Right forelimb (tissue), 1 donor: ENCODE data around the gene PKP4.

Experiments used
- DNase-seq: peaks from one replicate; pipeline ENCODE4 v3.0.0-alpha.2; 2018

Gene PKP4

DNA sequence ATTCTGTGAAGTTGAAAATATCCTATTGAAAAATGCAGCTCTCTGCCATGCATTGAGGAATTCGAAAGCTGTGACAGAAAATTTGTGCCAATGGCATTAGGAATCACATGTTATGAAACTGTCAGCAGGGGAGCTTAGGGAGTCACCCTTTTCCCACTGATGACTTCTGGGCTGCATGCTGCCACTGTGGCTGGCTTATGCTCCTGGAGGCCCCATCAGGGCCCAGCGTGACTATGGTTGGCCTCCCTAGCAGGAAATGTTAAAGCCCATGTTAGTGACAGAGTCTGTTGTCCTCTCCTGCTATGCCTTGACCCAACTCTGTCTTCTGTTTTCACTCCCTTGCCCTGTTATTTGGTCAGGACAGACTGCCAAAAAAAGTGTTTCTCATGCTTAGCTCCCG, 198.9 kb downstream of the PKP4 start:
- no peak for DNase-seq

GRCh38 chr2:158656492-158657229, 199.9 kb downstream of the PKP4 start:
- no peak for DNase-seq

- no peak for DNase-seq
These were observed 201.6 kb downstream of the PKP4 start for GRCh38 chr2:158658396-158658795.

DNA sequence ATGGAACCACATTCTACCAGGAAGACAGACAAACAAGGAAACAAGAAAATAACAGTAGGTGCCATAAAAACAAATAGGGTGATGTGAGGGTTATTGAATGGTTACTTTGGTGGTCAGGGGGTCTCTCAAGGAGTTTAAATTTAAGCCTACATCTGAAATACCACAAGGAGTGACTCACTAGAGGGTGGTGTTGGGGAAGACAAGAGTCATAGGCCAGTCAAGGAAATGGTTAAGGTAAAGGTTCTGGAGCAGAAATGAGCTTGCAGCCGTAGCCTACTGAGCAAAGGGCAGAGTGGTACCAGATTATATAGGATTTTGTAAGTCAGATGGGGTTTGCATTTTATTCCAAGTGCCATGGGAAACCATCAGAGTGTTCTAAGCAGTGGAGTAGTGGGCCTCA, 202.7 kb downstream of the PKP4 start:
- DNase-seq: no peak

DNA sequence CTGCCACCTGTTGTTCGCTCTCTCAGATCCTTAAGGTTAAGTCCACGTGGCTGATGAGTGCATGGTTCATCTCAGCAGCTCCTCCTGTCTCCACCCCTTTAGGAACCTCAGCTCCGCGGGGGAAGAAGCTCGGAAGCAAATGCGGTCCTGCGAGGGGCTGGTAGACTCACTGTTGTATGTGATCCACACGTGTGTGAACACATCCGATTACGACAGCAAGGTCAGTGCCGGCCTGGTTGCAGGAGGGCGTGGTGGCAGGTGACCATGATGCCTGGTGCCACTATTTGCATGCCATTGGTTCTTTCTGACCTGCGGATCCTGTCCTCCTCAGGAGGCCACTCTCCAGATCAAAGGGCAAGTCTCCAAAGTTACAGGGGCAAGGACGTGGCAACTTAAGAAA, 204.5 kb downstream of the PKP4 start:
- no peak for DNase-seq

DNA sequence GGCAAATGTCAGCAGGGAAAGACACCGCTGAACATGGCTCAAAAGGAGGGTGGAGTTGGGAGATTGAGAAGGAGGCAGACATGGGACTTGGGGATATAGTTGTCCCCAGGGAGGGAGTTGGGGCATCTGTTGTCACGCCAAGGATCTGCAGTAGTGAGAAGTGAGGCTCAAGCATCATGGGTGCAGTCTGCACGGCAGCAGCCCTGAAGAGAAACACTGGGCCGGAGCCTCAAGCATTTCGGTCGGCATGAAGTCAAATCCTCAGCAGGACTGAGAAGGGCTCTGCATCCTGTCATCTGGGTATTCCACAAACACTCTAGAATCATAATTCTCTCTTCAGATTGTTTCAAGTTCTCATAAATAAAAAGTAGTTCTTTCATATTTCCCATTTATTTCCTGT, 205.7 kb downstream of the PKP4 start:
- no peak for DNase-seq

DNA sequence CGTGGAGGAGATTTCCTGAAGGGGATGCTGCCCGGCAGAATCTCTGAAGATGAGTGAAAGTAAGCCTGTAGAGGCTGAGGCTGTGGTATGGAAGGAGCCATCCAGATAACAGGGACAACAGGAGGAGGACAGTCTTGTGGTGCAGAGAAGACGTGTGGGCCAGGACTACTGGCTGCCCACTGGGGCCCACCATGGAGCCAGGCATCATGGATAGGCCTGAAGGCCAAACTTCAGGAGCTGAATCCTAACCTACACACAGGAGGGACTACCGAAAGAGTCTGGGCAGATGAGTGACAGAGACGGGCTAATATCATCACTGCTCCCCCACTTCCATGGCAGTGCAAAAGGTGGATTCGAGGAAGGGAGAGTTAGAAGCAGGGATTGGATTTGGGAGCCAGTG, 207.0 kb downstream of the PKP4 start:
- DNase-seq: no peak

- no peak for DNase-seq
These were observed 208.2 kb downstream of the PKP4 start for GRCh38 chr2:158664987-158665386.

DNA sequence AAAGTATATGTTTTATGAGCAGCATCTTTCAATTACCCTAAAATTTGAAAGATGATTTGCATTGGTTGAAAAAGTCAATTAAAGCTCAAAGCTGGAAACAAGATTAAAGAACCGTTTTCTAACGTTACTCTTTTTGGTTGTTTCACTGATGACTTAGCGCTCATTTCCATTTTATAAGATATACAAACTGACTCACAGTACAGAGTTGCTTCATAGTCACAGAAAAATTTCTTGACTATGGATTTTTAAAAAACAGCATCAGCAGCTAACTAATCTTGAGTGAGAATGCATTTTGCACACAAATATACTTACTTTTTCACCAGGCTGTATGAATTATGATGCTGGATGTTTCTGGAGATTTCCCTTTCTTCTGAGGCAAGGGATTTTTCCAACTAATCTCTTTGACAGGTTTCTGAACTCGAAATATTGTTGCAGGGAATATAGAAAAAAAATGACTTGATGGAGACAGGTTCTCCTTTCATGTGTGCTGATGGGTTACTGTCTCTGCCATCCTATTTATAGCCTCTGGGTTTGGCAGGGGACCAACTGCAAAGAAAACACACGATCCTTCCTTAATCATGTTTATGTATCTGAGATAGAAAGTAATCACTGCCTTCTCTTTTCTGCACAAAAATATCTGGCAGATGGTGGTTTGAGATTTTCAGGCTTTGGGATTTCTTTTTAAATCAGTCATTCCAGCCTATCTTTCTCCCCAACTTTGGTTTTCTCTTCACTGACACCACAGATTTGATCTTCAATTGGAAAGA, 209.0 kb downstream of the PKP4 start:
- no peak for DNase-seq

- no peak for DNase-seq
These were observed 210.2 kb downstream of the PKP4 start for GRCh38 chr2:158666969-158667368.

GRCh38 chr2:158667586-158667985, 210.8 kb downstream of the PKP4 start:
- DNase-seq: no peak

GRCh38 chr2:158668001-158668765, 211.4 kb downstream of the PKP4 start:
- no peak for DNase-seq

DNA sequence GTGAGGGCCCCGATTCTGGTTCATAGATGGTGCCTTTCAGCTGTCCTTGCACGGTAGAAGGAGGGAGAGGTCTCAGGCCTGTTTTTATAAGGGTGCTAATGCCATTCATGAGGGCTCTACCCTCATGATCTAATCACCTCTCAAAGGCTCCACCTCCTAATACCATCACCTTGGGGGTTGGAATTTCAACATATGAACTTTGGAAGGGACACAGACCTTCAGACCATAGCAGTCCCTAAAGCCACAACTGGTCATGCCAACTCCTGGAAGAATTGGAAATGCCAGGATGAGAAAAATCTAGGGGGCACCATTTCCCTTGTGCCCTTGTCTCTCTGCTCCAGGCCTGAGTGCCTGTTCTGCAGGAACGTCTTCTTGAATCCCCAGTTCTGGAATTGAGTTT, 213.5 kb downstream of the PKP4 start:
- DNase-seq: no peak

DNA sequence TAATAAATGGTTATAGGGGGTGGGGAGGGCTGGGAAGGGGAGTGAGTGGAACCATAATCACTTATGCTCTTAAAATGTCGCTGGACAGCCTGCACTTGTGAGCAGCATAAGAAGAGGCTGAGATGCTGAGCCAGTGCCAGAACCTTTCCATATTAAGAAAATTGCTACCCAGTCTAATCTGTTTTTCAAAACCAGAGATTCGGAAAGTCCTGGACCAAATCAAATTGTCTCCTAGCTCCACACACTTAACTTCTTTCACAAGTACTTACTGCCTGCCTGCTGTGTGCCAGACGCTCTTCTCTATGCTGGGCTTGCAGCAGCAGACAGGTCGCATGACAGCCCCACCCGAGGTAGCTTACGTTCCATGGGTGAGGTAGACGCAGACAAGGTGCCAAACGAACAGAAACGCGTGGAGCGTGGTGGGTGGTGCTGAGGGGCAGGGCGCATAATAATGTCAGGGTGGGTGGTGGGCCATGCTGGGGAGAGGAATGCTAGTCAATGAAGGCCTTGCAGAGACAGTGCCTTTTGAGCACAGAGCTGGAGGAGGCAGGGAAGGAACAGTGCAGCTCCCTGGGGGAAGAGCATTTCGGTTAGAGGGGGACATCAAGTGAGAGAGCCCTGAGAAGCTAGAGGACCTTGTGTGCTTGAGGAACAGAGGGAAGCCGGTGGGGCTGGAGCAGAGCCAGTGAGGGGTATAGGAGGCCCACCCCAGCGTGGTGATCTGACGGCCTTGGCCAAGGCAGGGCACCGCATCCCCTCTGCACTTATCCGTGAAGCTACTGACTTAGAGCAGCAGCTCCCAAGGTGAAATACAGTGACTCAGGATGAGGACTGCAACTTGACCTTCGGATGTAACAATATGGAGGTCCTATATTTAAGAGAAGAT, 214.9 kb downstream of the PKP4 start:
- no peak for DNase-seq

DNA sequence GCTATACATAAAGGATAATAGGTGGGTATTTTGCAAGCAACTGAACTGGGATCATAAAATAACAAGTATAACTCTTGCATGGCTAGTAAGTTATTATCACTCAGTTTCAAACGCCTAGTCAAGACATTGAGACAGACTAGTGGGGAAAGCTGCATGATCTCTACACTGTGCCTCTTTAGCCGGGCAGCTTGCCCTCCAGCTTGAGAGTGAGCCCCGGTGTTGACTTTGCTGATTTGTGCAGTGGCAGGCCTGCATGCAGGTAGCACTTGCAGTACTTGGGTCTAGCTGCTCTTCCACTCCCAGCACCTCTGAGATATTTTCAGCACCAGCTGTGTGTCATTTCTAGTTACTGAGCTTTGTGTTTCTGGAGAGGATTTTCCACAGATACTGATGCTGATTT, 219.5 kb downstream of the PKP4 start:
- no peak for DNase-seq

- no peak for DNase-seq
These were observed 219.9 kb downstream of the PKP4 start for GRCh38 chr2:158676696-158677095.

DNA sequence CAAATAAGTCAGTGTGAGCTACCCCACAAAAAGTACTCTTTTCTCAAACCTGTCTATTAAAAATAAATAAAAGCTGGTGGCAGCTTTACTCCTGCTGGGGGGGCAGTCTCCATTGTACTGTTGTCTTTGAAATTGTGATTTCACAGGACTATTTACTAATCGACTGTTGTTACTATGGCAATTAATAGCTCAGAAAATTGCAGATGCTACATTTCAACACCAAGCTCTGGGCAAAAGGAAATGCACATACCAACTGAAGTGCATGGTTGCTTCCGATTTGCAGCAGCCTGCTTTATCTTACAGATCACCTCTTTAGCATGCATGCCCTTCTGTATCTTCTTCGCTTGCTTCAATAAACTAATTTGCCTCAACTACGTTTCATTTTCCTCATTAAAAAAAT, 220.8 kb downstream of the PKP4 start:
- no peak for DNase-seq

GRCh38 chr2:158681816-158682215, 225.1 kb downstream of the PKP4 start:
- no peak for DNase-seq

GRCh38 chr2:158685646-158686045, 228.9 kb downstream of the PKP4 start:
- no peak for DNase-seq

GRCh38 chr2:158686210-158686691, 229.5 kb downstream of the PKP4 start:
- no peak for DNase-seq

GRCh38 chr2:158687315-158687714, 230.6 kb downstream of the PKP4 start:
- DNase-seq: no peak

- no peak for DNase-seq
These were observed 232.0 kb downstream of the PKP4 start for GRCh38 chr2:158688721-158689120.

- DNase-seq: no peak
These were observed 232.6 kb downstream of the PKP4 start for GRCh38 chr2:158689391-158689790.
